Stimulated activated CD8-positive, alpha-beta memory T cell treated with anti-CD3 and anti-CD28 coated beads, Interleukin-7, amount 100 ng/mL, for 1 hour (primary cell): ENCODE data around the gene PIBF1.
"Not testable (repeated sequence)": the region's sequence is repeated elsewhere in the genome, so short reads cannot be mapped to it uniquely, and the experiment has no call there.

ENCODE experiments used
- DNase-seq, 2 donors: peaks; one replicate each; pipeline ENCODE4 v3.0.0-alpha.2; 2020; ENCODE audit warnings: low read depth in 2 of 2

PIBF1 gene

DNA sequence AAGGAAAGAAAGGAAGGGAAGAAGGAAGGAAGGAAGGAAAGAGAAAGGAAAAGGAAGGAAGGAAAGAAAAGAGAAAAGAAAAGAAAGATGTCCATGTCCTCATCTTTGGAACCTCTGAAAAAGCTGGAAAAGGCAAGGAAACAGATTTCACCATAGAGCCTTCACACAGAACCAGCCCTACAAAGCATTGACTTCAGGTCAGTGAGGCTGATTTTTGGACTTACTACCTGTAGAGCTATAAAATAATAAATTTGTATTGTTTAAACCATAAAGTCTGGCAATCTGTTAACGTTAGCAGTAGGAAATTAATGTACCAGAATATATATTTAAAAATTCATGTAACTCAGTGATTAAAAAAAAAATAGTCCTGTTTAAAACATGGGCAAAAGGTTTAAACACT, 130.0 kb downstream of the PIBF1 start:
- no peak for DNase-seq

DNA sequence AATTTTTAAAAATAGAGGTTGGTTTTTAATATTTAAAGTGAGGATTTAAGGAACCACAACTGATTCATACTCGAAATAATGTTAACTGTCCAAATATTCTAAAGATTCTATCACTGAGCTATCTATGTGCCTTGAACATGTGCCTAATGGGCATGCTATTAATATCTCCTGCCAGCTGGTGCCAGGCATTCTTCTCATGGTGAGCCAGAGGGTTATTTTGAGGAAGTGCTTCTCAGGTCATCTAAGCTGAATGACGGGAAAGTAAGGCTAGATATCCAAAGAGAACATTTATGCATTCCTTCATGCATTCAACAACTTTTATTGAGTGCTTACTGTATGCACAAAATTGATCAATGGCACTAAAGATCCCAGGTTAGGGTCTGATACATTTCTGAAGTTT, 138.2 kb downstream of the PIBF1 start:
- no peak for DNase-seq

GRCh38 chr13:72931311-72931710, 149.4 kb downstream of the PIBF1 start:
- no peak for DNase-seq

GRCh38 chr13:72932250-72932649, 150.3 kb downstream of the PIBF1 start:
- DNase-seq, result no peak

- DNase-seq, result not testable (repeated sequence)
Measured at GRCh38 chr13:72946267-72946666, 164.3 kb downstream of the PIBF1 start.

DNA sequence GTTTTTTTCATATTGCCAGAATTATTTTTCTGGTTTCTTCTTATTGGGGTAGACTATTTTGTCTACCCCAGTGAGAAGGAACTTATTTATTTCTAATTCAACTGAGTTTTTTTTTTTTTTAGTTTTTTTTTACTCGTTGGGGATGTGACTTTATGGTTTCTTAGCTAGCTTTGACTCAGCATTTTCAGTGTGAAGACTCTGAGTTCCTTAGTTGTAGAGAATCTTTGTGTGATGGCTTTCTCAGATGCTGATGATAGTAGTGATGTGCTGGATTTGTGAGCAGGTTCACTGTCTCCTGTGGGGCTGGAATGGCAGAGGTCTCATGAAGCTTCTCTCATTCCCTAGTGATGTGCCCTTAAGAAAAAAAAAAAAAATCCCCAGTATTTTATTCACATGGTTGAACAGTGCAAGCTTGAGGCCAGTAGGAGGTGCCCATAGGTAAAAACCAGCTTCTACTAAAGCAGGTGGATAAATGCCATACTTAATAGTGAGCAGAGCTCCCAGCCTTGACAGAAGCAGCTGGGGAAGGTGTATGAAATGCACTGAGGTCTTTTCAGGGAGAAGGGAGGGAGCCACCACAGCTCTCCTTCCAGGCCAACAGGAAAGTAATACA, 170.7 kb downstream of the PIBF1 start:
- DNase-seq, result no peak

- no peak for DNase-seq
Measured at GRCh38 chr13:72953391-72953965, 171.5 kb downstream of the PIBF1 start.

- DNase-seq, result no peak
Measured at GRCh38 chr13:72959643-72960042, 177.7 kb downstream of the PIBF1 start.

DNA sequence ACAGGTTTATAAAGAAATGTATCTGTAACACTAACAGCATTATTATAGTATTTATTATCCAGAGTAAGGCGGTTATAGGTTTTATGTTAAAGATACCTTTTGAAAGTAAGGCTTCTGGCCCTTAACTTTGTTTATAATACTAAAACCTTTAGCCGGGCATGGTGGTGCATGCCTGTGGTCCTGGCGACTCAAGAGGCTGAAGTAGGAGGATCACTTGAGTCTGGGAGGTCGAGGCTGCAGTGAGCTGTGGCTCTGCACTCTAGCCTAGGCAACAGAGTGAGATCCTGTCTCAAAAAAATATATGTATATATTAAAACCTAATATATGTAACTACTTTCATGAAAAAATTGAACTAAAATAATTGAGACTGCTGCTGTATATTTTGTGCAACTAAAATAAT, 178.2 kb downstream of the PIBF1 start:
- DNase-seq, result no peak

GRCh38 chr13:72960541-72960940, 178.6 kb downstream of the PIBF1 start:
- DNase-seq, result no peak

DNA sequence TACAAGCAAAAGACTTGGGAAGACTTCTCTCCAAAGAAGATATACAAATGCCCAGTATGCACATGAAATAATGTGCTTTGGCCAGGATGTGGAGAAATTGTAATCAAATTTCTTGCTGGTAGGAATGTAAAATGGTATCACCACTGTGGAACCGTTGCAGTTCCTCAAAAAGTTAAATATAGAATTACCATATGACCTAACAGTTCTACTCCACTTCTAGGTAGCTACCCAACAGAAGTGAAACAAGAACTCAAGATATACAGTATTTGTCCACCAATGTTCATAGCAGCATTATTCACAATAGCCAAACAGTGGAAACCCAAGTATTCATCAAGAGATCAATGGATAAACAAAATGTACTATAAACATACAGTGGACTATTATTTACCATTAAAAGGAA, 181.8 kb downstream of the PIBF1 start:
- no peak for DNase-seq

GRCh38 chr13:72970301-72970880, 188.5 kb downstream of the PIBF1 start:
- DNase-seq, result no peak

- DNase-seq, result no peak
Measured at GRCh38 chr13:72970956-72971355, 189.0 kb downstream of the PIBF1 start.

DNA sequence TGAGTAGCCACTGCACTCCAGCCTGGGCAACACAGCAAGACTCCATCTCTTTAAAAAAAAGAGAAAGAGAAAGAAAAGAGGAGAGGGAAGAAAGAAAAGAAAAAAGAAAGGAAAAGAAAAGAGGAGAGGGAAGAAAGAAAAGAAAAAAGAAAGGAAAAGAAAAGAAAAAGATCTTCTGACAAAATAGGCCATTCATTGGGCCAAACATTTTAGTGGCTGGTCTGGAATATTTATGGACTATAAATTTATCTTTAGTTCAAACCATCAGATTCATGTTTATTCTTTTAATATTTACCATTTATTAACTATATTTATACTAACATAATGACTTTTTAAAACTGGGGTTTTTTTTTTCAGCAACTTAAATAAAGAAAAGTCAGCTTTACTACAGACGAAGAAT, 191.3 kb downstream of the PIBF1 start:
- DNase-seq, result no peak

DNA sequence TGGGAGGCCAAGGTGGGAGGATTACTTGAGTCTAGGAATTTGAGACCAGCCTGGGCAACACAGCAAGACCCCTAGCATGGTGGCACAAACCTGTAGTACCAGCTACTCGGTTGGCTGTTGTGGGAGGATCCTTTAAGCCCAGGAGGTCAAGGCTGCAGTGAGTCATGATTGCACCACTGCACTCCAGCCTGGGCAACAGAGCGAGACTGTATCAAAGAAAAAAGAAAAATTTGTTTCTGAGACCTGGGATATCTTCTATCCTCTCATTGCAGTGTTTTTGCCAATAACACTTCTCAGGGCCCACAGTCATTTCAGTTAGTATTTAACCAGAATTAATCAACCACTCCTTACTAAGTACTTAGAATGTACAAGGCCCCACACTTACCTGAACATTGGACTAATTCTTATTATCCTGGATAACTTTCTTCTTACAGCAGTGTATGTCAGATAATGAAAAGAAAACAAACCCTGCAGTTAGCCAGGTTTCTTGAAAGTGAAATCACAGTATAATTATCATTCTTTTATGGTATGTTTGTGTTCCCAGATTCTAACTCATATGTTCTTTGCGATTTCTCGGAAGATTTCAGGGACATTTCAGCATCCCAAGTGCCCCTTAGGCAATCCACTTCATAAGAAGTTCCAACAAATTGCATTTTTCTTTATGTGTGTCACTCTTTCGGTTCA, 201.3 kb downstream of the PIBF1 start:
- no peak for DNase-seq

GRCh38 chr13:72985610-72986009, 203.7 kb downstream of the PIBF1 start:
- no peak for DNase-seq

- DNase-seq, result no peak
Measured at GRCh38 chr13:72986197-72986596, 204.3 kb downstream of the PIBF1 start.

GRCh38 chr13:72990953-72991352, 209.0 kb downstream of the PIBF1 start:
- DNase-seq, result no peak

- no peak for DNase-seq
Measured at GRCh38 chr13:72998012-72998411, 216.1 kb downstream of the PIBF1 start.

DNA sequence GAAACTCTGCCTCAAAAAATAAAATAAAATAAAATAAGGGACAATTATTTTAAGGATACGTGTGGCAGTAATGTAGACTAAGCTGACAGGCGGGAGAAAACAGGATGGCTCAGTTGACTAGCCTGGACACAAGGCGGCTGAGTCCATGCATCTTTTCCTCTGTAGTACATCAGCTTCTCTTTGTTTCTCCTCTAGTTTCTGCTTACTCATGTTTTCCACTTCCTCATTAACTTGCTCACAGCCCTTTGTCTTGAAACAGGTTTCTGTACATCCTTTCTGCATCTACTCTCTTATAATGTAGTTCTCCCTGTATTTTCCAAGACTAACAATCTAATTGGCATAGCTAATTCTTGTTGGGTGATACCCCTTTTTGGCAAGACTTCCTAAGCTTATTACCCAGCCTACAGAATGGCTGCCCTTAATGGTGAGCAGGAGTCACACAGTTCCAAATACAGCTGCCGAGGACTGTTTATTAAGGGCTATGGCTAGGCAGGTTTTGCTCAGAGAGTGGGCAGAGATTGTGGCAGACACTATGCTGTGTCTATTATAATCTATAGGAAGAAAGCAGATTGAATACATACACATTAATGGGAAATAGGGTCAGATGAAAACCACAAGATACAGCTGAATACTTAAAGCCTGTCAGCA, 218.2 kb downstream of the PIBF1 start:
- no peak for DNase-seq

GRCh38 chr13:73001971-73002370, 220.0 kb downstream of the PIBF1 start:
- no peak for DNase-seq

GRCh38 chr13:73011751-73012150, 229.8 kb downstream of the PIBF1 start:
- no peak for DNase-seq

DNA sequence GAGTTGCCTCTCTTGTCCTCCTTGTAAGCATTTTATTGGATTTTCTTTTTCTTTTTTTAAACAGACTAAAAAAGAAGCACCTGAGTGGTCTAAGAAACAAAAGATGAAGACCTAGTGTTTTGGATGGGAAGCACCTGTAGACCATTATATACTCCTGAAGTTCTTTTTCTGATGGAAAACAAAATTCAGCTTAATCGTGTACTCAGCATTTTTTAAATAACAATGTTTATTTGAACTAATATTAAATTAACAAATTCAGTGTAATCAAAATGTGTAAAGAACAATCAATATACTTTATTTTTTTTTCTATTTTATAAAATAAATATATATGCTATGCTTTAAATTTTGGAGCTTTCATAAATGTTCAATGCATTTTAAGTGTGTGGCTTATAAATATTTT, 233.9 kb downstream of the PIBF1 start:
- DNase-seq, result no peak
